Suprapubic skin (tissue), 4 donors: ENCODE results near the gene PDIA2. TPM values are rescaled to one million over a fixed set of nuclear protein-coding genes. Genes with fewer than 3 reads are reported as not detected.

Experiments
- DNase-seq, 2 donors: peaks; one replicate each; pipeline ENCODE4 v3.0.0-alpha.2; 2019; ENCODE audit warnings: low spot score in 2 of 2
- H3K27ac ChIP-seq: fragments of 200-600 bp; sonication (generic); one replicate; pipeline ENCODE4 v1.5.1; 2019
- H3K27me3 ChIP-seq: fragments of 200-600 bp; sonication (generic); one replicate; pipeline ENCODE4 v1.5.1; 2019
- H3K36me3 ChIP-seq: fragments of 200-600 bp; sonication (generic); one replicate; pipeline ENCODE4 v1.5.1; 2019
- H3K4me1 ChIP-seq: fragments of 200-600 bp; sonication (generic); one replicate; pipeline ENCODE4 v1.5.1; 2019
- H3K4me3 ChIP-seq: fragments of 200-600 bp; sonication (generic); one replicate; pipeline ENCODE4 v1.5.1; 2019; ENCODE audit warnings: mild to moderate bottlenecking
- H3K9me3 ChIP-seq: fragments of 200-600 bp; sonication (generic); one replicate; pipeline ENCODE4 v1.5.1; 2019
- CTCF ChIP-seq, 2 donors: fragments of 200-600 bp in 1 of 2; fragments of 450-650 bp in 1 of 2; sonication (generic) in 1 of 2; IDR thresholded peaks; one replicate each; pipeline ENCODE4 v1.5.1; 2016 to 2019; ENCODE audit warnings: antibody characterized with exemption in 2 of 2, mild to moderate bottlenecking in 1 of 2, moderate library complexity in 1 of 2
- EP300 ChIP-seq: sonication (generic); formaldehyde crosslinking; IDR thresholded peaks from one replicate; pipeline ENCODE4 v1.6.1; 2017; ENCODE audit warnings: antibody characterized with exemption
- POLR2A ChIP-seq, 2 donors: fragments of 450-650 bp; IDR thresholded peaks; one replicate each; pipeline ENCODE4 v1.6.1; 2017; ENCODE audit warnings: antibody characterized with exemption in 2 of 2, mild to moderate bottlenecking in 2 of 2, moderate library complexity in 2 of 2
- POLR2AphosphoS5 ChIP-seq, 3 donors: sonication (generic); formaldehyde crosslinking; IDR thresholded peaks; one replicate each; pipeline ENCODE4 v1.6.1; 2017; ENCODE audit warnings: antibody characterized with exemption in 3 of 3
- WGBS: methylation state at CpG from one replicate; pipeline ENCODE4 v1.1.5; 2018; 5-methylcytosine and 5-hydroxymethylcytosine counted together
- total RNA-seq, 4 donors: library from RNA; depleted of rRNA; stranded (reverse); fragments of >200 nt; gene quantifications; one replicate each; pipeline ENCODE4 v1.1.0, GENCODE V29; 2016

The PDIA2 gene
- total RNA-seq, 4 donors from 2014 or later, result not detected

- Histone ChIP-seq H3K36me3 (no peaks in the 10 kb centered on the region), H3K4me1 (peaks cover 18% of the 10 kb centered on the region), H3K27me3 (peaks cover 29% of the 10 kb centered on the region), H3K9me3 (no peaks in the 10 kb centered on the region), H3K4me3 (no peak overlapping the region), H3K27ac (no peak overlapping the region)
- 86% methylated on average over 8 of the region's 30 CpGs for WGBS
- DNase-seq, result no peak
- TF ChIP-seq POLR2A (IDR thresholded peaks at IDR 0.05), result no peak
- no peak for TF ChIP-seq POLR2AphosphoS5 (IDR thresholded peaks at IDR 0.05)
Observed at GRCh38 chr16:273547-274421, 9.2 kb upstream of the PDIA2 start.

GRCh38 chr16:275041-275641, 7.8 kb upstream of the PDIA2 start:
- DNase-seq, result no peak
- Histone ChIP-seq H3K9me3 (no peaks in the 10 kb centered on the region), H3K4me1 (peaks cover 27% of the 10 kb centered on the region), H3K4me3 (peak overlapping the region; percentile 50), H3K27ac (no peak overlapping the region), H3K36me3 (no peaks in the 10 kb centered on the region), H3K27me3 (peaks cover 37% of the 10 kb centered on the region)
- TF ChIP-seq CTCF (IDR thresholded peaks at IDR 0.05) (no peak), POLR2A (IDR thresholded peaks at IDR 0.05) (no peak)
- WGBS, result no CpG with 5 or more reads among the region's 58 CpGs

- TF ChIP-seq POLR2AphosphoS5 (IDR thresholded peaks at IDR 0.05) (no peak), CTCF (IDR thresholded peaks at IDR 0.05) (no peak), EP300 (no peak), POLR2A (IDR thresholded peaks at IDR 0.05) (no peak)
- H3K4me1 ChIP-seq, result peaks cover 31% of the 10 kb centered on the region
- H3K9me3 ChIP-seq, result no peaks in the 10 kb centered on the region
- H3K36me3 ChIP-seq, result no peaks in the 10 kb centered on the region
- peaks cover 41% of the 10 kb centered on the region for H3K27me3 ChIP-seq
- DNase-seq, result no peak
- no peak within 1 kb of the TSS for H3K27ac ChIP-seq
- 20% methylated on average over 18 of the region's 56 CpGs for WGBS
- H3K4me3 ChIP-seq, result peak within 1 kb of the TSS; percentile 50
Observed at GRCh38 chr16:275786-276232, 7.2 kb upstream of the PDIA2 start, which contains the start of gene RGS11. Gene RGS11 (minus strand): TSS chr16:275944. CDS start chr16:275911, 33 bp downstream.

- H3K27me3 ChIP-seq, result peaks cover 49% of the 10 kb centered on the region
- no peak overlapping the region for H3K4me3 ChIP-seq
Observed at GRCh38 chr16:276426-277077, 6.4 kb upstream of the PDIA2 start.

GRCh38 chr16:278863-279366, 4.0 kb upstream of the PDIA2 start:
- no peak for TF ChIP-seq CTCF (IDR thresholded peaks at IDR 0.05)
- no peak for TF ChIP-seq POLR2AphosphoS5 (IDR thresholded peaks at IDR 0.05)
- no peak for TF ChIP-seq POLR2A (IDR thresholded peaks at IDR 0.05)
- no peak for TF ChIP-seq EP300
- Histone ChIP-seq H3K36me3 (no peaks in the 10 kb centered on the region), H3K4me3 (no peak overlapping the region), H3K9me3 (no peaks in the 10 kb centered on the region), H3K4me1 (peaks cover 45% of the 10 kb centered on the region), H3K27ac (no peak overlapping the region), H3K27me3 (peaks cover 64% of the 10 kb centered on the region)
- no peak for DNase-seq
- WGBS, result 47% methylated on average over 6 of the region's 6 CpGs

More at GRCh38 chr16:276426-277077, 6.4 kb upstream of the PDIA2 start:
- no peaks in the 10 kb centered on the region for H3K36me3 ChIP-seq
- no peak overlapping the region for H3K27ac ChIP-seq
- TF ChIP-seq POLR2AphosphoS5 (IDR thresholded peaks at IDR 0.05) (no peak), CTCF (IDR thresholded peaks at IDR 0.05) (no peak)
- H3K4me1 ChIP-seq, result peaks cover 38% of the 10 kb centered on the region
- no peak for DNase-seq
- H3K9me3 ChIP-seq, result no peaks in the 10 kb centered on the region
- WGBS, result 93% methylated on average over 7 of the region's 20 CpGs
